KOPT-K1 (cell line): Measurements from ENCODE around the gene CCDC71L.
"Not testable (repeated sequence)": the region's sequence is repeated elsewhere in the genome, so short reads cannot be mapped to it uniquely, and the experiment has no call there.

Experiments used
- H3K27ac ChIP-seq: fragments of 200-600 bp; sonication (generic); 2 replicates; pipeline ENCODE4 v1.5.1; 2016; ENCODE audit warnings: antibody characterized with exemption, mild to moderate bottlenecking, low read depth, low read length; ENCODE audit not compliant: poor library complexity, severe bottlenecking
- H3K36me3 ChIP-seq: fragments of 200-600 bp; sonication (generic); 2 replicates; pipeline ENCODE4 v1.5.1; 2017; ENCODE audit warnings: antibody characterized with exemption, mild to moderate bottlenecking, low read length, moderate library complexity; ENCODE audit not compliant: insufficient read depth
- H3K9me3 ChIP-seq: fragments of 200-600 bp; sonication (generic); 2 replicates; pipeline ENCODE4 v1.5.1; 2017; ENCODE audit warnings: antibody characterized with exemption, low read length, mild to moderate bottlenecking; ENCODE audit not compliant: insufficient read depth, poor library complexity, severe bottlenecking

Gene CCDC71L

DNA sequence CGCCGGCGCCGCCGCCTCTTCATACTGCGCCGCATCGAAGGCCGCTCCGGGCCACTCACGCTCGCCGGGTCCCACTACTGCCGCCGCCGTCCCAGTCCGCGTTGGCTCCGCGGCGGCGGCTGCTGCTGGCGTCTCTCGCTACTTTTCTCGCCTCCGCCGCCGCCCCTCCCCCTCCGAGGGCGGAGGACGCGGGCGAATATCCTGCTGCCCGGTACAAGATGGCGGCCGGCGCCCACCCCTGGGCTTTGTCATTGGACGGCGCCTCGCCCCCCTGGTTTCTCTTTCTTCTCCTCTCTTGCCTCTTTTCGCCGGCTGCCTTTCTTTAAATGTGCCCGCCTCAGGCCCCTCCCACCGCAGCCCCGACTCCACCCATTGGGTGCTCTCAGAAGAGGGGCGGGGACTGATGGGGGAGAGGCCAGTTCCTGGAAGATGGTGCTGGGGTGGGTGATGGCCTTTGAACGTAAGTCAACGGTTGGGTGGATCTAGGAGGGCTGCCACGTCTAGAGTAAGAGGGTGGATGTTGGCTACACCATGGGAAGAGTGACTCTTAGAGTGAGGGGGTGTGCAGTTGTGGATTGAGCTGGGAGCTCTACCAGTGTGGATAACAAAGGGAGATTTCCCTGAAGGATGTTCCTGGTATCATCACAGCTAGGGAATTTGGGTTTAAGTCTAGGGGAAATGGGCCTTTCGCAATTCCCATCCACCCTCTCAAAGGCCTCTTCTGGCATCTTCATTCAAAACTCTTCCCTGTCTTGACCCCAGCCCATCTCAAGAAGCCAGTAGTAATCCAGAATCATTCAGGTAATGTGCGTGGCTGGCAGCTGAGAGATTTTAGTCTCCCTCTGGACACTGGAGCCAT is at the start of gene CCDC71L:
Gene CCDC71L, minus strand, starts transcription at position 297 of the 859 bp plus-strand sequence. Its CDS starts 262 bp downstream, at position 35.
- Histone ChIP-seq H3K36me3 (no peaks in the 10 kb centered on the region), H3K9me3 (no peaks in the 10 kb centered on the region), H3K27ac (peak within 1 kb of the TSS; percentile 77)

DNA sequence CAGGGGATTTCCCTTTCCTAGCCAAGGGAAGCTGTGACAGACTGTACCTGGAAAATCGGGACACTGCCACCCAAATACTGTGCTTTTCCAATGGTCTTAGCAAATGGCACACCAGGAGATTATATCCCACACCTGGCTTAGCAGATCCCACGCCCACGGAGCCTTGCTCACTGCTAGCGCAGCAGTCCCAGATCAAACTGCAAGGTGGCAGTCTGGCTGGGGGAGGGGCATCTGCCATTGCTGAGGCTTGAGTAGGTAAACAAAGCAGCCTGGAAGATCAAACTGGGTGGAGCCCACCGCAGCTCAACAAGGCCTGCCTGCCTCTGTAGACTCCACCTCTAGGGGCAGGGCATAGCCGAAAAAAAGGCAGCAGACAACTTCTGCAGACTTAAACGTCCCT is 48.6 kb upstream of the CCDC71L start:
- not testable (repeated sequence) for H3K36me3 ChIP-seq, H3K27ac ChIP-seq, H3K9me3 ChIP-seq

DNA sequence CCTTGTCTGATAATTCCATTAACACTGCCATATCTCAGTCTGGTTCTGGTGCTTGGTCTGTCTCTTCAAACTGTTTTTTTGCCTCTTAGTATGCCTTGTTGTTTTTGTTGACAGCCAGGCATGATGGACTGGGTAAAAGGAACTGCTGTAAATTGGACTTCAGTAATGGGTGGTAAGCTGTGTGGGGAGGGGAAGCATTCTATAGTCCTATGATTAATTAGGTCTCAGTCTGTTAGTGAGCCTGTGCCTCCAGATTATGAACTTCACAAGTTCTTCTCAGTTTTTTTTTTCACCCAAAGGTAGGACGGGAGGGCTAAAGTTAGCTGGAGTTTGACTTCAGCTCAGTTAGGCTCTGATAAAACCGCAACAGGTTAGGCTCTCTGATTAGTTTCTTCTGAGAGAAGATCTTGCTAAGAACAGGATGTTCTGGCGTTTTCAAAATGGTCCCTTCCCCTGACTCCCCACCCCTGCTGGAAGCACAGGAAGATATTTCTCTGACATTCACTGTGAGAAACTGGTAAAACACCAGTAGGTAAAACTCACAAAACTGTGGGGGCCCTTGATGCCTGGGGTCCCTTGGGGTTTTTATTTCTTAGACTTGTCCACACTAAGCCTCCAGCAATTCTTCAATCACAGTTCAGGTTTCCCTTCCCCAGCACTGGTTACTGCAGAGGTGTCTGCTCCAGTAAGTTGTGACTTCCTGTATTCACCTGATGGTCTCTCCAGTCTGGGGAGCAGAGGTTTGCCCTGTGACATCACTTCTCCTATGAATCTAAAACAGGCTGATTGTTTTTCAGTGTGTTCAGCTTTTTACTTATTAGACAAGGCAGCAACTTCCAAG is 43.3 kb upstream of the CCDC71L start:
- H3K36me3 ChIP-seq, result no peaks in the 10 kb centered on the region
- H3K9me3 ChIP-seq, result peaks cover 6% of the 10 kb centered on the region

DNA sequence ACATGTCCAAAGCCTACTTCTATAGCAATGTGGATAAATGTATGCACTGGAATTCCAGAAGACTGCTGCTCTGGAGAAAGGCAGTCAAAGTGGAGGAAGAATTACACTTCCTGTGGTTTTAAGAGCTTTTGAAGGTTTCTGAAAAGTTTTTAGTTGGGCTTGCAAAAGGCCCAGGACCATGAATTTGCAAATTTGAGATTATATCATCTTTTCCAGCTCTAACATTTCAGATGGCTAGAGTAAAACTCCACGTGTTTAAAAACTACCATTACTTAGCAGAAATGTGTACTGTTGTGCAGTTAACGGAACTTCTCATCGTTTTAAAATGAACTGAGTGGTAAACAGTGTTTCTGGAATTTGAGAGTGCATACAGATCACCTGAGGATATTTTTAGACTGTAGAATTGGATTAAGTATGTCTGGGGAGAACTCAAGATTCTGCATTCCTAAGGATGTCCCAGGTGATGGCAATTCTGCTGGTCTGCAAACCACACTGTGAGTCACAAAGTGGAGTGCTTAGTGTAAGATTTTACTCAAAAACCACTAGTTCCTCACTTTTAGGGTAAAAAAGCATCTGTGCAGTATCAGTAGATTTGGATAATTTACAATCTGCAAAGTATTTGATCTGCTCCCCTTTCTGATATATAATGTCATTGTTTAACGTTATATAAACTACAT is 32.9 kb upstream of the CCDC71L start:
- Histone ChIP-seq H3K9me3 (no peaks in the 10 kb centered on the region), H3K36me3 (no peaks in the 10 kb centered on the region), H3K27ac (no peak overlapping the region)

More for the DNA sequence above, 43.3 kb upstream of the CCDC71L start:
- H3K27ac ChIP-seq, result no peak overlapping the region

DNA sequence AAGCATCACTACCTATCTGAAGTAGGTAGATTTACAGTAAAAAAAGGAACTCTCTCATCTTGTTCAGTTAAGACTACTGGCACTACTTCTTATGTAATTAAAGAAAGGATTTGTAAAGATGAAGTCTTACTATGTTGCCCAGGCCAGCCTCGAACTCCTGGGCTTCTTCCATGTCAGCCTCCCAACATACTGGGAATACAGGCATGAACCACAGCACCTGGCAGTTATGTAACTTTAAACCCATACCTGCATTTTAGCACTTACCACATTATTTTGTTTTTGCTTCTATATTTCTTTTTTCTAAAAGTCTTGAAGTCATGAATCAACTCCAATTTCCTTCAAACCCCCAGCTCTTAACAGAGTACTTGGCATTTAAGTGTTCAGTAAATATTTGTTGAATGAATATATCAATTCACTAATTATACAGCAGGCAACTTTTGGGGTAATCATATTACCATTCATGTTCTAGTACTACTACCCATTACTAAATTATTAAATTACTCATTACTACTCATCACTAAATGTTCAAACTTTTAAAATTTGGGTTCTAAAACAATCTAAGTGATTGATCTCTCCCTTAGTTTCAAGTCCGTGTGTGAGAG is 31.6 kb upstream of the CCDC71L start:
- H3K36me3 ChIP-seq, result no peaks in the 10 kb centered on the region

DNA sequence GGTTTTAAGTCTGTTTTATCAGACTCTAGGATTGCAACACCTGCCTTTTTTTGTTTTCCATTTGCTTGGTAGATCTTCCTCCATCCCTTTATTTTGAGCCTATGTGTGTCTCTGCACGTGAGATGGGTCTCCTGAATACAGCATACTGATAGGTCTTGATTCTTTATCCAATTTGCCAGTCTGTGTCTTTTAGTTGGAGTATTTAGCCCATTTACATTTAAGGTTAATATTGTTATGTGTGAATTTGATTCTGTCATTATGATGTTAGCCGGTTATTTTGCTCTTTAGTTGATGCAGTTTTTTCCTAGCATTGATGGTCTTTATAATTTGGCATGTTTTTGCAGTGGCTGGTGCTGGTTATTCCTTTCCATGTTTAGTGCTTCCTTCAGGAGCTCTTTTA is 27.2 kb upstream of the CCDC71L start:
- not testable (repeated sequence) for H3K27ac ChIP-seq, H3K9me3 ChIP-seq, H3K36me3 ChIP-seq

More for the DNA sequence above, 31.6 kb upstream of the CCDC71L start:
- Histone ChIP-seq H3K9me3 (no peaks in the 10 kb centered on the region), H3K27ac (no peak overlapping the region)

DNA sequence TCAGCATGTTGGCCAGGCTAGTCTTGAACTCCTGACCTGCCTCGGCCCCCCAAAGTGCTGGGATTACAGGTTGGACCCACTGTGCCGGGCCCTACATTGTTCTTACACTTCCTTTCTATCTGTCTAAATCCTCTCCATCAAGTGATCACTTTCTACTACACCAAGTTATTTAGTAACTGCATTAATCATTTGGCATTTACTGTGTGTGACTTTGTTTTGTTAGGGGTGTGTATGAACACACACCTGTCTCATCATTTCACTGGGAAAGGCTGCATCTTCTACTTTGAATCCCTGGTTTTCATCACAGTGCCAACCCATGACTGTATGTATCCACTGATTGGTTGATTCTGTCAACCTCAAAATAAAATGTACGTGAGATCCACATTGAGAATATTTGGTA is 23.0 kb upstream of the CCDC71L start:
- Histone ChIP-seq H3K27ac (no peak overlapping the region), H3K36me3 (no peaks in the 10 kb centered on the region), H3K9me3 (no peaks in the 10 kb centered on the region)

DNA sequence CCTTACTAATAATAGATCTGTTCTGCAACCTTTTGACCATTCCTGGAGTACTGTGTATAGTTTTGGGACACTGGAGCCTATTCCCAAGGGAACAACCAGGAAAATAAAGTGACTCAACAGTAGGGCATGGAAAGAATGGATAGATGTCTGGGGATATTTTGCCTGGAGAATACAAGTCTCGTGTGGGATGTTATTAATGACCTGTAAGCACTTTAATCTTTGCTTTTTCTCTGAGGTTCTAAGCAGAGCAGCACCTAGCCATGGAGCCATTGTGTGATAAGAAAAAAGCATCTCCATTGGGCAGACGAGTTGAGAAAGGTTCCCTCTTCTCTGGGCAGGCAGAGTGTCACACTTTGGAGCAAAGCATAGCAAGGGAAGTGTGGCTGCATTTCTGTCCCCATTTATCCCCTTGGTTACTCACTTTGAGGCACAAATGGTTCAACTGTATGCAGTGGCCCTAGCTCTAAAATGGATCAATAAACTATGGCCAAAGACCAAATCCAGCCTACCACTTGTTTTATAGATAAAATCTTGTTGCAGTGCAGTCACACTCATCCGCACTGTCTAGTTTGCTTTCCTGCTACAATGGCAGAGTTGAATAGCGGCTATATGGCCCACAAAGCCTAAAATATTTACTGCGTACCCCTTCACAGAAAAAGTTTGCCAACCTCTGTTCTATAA is 21.0 kb upstream of the CCDC71L start:
- no peaks in the 10 kb centered on the region for H3K36me3 ChIP-seq
- H3K27ac ChIP-seq, result no peak overlapping the region
- no peaks in the 10 kb centered on the region for H3K9me3 ChIP-seq

DNA sequence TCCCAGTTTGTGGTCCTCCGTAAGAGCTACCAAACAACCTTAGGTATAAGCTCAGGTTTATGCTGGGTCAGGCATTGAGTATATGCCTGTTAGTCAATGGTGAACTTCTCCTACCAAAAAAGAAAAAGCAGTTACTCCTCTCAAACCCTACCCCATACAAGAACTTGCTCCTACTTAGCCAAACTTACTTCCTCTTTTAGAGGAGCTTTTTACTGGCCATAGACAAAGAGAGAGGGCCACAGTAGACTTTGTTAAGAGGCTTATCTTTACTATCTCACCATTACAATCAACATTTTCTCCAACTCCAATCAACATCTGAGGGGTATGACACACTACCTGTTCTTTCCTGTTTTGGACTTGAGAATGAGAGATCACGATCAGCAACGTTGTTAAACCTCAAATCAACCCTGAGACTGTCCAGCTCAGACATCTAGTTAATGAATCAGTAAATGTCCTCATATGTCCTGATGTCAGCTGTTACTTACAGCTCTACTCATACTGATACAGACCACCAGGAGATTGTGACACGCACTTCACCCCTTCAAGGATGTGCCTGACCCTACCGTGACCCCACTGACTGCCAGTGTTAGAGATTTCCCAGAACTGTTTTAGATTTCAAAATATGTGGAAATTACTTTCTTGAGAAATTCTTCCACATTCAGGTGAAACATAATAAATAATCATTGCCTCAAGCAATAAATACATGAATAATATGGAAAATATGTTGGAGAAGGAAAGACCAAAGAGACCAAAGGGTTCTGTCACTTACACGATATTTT is 18.4 kb upstream of the CCDC71L start:
- Histone ChIP-seq H3K27ac (no peak overlapping the region), H3K9me3 (no peaks in the 10 kb centered on the region), H3K36me3 (no peaks in the 10 kb centered on the region)

DNA sequence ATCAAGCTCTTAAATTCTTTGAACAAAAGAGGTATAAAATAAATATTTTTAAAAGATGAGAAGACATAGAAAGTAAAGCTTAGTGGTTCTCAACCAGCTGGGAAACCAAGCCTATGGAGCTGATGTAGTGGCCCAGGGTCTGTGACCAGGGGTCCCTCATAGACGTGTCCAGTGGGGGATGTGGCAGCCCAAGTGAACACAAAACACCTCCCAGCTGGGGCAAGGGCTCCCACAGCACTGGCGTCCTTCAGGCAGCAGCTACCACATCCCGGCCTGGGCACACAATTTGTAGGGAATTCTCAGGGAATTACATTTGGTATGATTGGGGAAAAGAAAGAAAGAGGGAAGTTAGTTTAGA is 17.8 kb upstream of the CCDC71L start:
- Histone ChIP-seq H3K27ac (no peak overlapping the region), H3K9me3 (no peaks in the 10 kb centered on the region), H3K36me3 (no peaks in the 10 kb centered on the region)

DNA sequence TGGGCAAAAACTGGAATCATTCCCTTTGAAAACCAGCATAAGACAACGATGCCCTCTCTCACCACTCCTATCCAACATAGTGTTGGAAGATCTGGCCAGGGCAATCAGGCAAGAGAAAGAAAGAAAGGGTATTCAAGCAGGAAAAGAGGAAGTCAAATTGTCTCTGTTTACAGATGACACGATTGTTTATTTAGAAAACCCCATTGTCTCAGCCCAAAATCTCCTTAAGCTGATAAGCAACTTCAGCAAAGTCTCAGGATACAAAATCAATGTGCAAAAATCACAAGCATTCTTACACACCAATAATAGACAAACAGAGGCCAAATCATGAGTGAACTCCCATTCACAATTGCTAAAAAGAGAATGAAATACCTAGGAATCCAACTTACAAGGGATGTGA is 15.5 kb upstream of the CCDC71L start:
- not testable (repeated sequence) for H3K27ac ChIP-seq, H3K36me3 ChIP-seq, H3K9me3 ChIP-seq

DNA sequence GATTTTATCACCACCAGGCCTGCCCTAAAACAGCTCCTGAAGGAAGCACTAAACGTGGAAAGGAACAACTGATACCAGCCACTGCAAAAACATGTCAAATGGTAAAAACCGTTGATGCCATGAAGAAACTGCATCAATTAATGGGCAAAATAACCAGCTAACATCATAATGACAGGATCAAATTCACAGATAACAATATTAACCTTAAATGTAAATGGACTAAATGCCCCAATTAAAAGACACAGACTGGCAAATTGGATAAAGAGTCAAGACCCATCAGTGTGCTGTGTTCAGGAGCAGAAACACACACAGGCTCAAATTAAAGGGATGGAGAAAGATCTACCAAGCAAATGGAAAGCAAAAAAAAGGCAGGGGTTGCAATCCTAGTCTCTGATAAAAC is 12.7 kb upstream of the CCDC71L start:
- H3K9me3 ChIP-seq, H3K27ac ChIP-seq, H3K36me3 ChIP-seq: not testable (repeated sequence)

DNA sequence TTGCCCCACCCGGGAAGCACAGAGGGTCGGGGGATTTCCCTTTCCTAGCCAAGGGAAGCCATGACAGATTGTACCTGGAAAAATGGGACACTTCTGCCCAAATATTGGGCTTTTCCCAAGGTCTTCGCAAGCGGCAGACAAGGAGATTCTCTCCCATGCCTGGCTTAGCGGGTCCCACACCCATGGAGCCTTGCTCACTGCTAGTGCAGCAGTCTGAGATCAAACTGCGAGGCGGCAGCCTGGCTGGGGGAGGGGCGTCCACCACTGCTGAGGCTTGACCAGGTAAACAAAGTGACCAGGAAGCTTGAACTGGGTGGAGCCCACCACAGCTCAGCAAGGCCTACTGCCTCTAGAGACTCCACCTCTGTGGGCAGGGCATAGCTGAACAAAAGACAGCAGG is 11.0 kb upstream of the CCDC71L start:
- H3K27ac ChIP-seq, H3K36me3 ChIP-seq, H3K9me3 ChIP-seq: not testable (repeated sequence)

DNA sequence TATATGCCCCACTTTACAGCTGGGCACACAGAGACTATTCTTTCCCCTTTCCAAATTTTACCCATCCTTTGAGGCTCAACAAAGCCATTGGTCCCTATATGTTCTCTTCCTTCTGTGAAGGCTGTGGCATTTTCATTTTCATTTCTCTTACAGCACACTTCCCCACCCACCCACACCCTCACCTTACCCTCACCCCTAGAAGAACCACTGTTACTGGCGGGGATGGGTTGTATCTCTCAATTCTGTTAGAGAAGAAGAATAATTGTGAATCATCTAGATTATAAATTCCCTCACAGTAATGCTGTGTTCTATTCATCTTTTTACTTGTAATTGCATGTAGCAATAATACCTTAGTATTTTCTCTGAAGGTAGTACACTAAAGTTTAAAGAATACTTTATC is 10.2 kb upstream of the CCDC71L start:
- no peaks in the 10 kb centered on the region for H3K36me3 ChIP-seq
- no peak overlapping the region for H3K27ac ChIP-seq
- no peaks in the 10 kb centered on the region for H3K9me3 ChIP-seq
